CD4-positive, alpha-beta T cell treated with Interleukin-6 for 4 hours (primary cell): Measurements from ENCODE around the gene BICD2.
"Not testable (repeated sequence)": the region's sequence is repeated elsewhere in the genome, so short reads cannot be mapped to it uniquely, and the experiment has no call there.

Source experiments
- DNase-seq: peaks from one replicate; pipeline ENCODE4 v3.0.0-alpha.2; 2020; ENCODE audit warnings: mixed read lengths

Gene BICD2

GRCh38 chr9:92770360-92770995, 5.8 kb upstream of the BICD2 start:
- peak; percentile 29 for DNase-seq

- no peak for DNase-seq
These were observed 5.3 kb upstream of the BICD2 start for GRCh38 chr9:92769990-92770359.

- DNase-seq = no peak
These were observed 4.7 kb upstream of the BICD2 start for GRCh38 chr9:92769286-92769685.

- not testable (repeated sequence) for DNase-seq
These were observed 4.2 kb upstream of the BICD2 start for GRCh38 chr9:92768816-92769215.

- DNase-seq = no peak
These were observed 2.7 kb upstream of the BICD2 start for GRCh38 chr9:92767066-92768054.

GRCh38 chr9:92764988-92765936, 629 bp upstream of the BICD2 start:
- peak; percentile 98 for DNase-seq

GRCh38 chr9:92763721-92764380, 782 bp downstream of the BICD2 start:
- peak; percentile 40 for DNase-seq

GRCh38 chr9:92762781-92763708, 1.6 kb downstream of the BICD2 start:
- no peak for DNase-seq

GRCh38 chr9:92762196-92762595, 2.4 kb downstream of the BICD2 start:
- no peak for DNase-seq

GRCh38 chr9:92761686-92762085, 2.9 kb downstream of the BICD2 start:
- DNase-seq = no peak

GRCh38 chr9:92760494-92760893, 4.1 kb downstream of the BICD2 start:
- DNase-seq = no peak

- DNase-seq = no peak
These were observed 4.6 kb downstream of the BICD2 start for GRCh38 chr9:92760070-92760469.

- no peak for DNase-seq
These were observed 5.2 kb downstream of the BICD2 start for GRCh38 chr9:92759446-92759845.

- DNase-seq = no peak
These were observed 7.8 kb downstream of the BICD2 start for GRCh38 chr9:92756792-92757191.

- no peak for DNase-seq
These were observed 10.4 kb downstream of the BICD2 start for GRCh38 chr9:92754091-92754745.

- DNase-seq = no peak
These were observed 11.7 kb downstream of the BICD2 start for GRCh38 chr9:92752812-92753404.

GRCh38 chr9:92749934-92750315, 14.7 kb downstream of the BICD2 start:
- DNase-seq = no peak

- DNase-seq = no peak
These were observed 15.3 kb downstream of the BICD2 start for GRCh38 chr9:92749071-92749933.

GRCh38 chr9:92748233-92748497, 16.5 kb downstream of the BICD2 start:
- DNase-seq = no peak
